Stimulated activated CD8-positive, alpha-beta memory T cell treated with anti-CD3 and anti-CD28 coated beads, Interleukin-15, amount 100 ng/mL, for 24 hours (primary cell): ENCODE measurements around the gene LRRC61.

Experiments
- DNase-seq: peaks from one replicate; pipeline ENCODE4 v3.0.0-alpha.2; 2020; ENCODE audit warnings: low read depth

The LRRC61 gene

GRCh38 chr7:150357270-150357669, 34.1 kb downstream of the LRRC61 start:
- peak; percentile 21 for DNase-seq

DNA sequence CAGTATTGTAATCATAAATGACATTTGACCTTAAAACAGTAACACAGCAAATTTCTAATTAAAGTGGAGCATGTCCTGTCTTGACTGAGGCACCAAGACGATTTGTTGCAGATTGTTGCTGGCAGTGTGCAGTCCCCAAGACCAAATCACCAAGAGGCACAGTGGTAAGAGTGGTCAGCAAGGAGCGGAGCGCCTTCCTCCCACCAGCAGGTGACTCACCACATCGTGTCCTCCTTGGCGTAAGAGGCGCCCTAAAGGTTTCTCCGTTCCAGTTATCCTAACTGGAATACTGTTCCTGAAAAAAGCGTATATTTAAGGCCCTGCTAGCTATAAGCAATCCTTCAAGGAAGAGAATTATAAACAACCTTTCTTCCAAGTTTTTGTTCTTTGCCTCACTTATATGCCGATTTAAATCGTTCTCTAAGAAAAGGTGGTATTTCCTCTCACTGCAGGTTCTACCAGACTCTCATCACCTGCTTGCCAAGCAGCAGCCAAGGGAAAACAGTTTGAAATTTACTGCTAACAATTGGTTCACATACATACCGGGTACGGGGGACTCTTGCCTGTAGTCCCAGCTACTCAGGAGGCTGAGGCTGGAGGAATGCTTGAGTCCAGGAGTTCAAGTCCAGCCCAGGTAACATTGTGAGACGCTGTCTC, 34.7 kb downstream of the LRRC61 start:
- DNase-seq: no peak

GRCh38 chr7:150358433-150358832, 35.3 kb downstream of the LRRC61 start:
- no peak for DNase-seq

GRCh38 chr7:150358988-150359621, 36.0 kb downstream of the LRRC61 start:
- DNase-seq: no peak

DNA sequence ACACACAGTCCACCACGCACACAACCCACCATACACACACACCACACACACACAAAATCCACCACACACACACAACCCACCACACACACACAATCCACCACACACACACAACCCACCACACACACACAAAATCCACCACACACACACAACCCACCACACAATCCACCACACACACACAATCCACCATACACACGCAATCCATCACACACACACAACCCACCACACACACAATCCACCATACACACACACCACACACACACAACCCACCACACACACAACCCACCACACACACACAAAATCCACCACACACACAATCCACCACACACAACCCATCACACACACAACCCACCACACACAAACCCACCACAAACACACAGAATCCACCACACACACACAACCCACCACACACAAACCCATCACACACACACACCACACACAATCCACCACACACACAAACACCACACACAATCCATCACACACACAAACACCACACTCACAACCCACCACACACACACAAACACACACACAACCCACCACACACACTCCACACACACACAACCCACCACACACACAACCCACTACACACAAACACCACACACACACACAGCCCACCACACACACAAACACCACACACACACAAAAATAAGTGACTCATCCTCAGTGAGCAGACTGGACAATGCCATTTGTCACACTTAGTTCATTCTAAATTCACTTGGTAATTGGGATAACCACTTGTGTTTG, 36.6 kb downstream of the LRRC61 start:
- DNase-seq: no peak

DNA sequence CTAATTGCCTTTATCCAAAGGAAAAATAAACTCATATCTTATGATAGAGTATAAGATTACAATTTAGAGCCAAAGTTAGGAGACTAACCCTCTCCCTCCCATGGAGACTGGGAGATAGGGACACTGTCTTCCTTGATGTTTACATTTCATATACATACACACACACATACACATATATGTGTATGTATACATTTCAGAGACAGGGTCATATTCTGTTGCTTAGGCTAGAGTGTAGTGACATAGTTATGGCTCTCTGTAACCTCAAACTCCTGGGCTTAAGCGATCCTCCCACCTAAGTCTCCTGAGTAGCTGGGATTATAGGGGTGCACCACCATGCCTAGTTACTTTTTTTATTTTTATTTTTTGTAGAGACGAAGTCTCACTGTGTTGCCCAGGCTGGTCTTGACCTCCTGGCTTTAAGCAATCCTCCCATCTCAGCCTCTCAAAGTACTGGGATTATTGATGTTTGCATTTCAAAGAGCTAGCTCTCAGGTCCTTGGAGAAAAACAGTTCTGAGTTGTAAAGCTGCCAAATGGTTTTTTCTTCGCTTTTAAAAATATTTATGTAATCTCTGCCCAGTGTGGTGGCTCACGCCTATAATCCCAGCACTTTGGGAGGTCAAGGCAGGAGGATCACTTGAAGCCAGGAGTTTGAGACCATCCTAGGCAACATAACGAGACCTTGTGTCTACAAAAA, 37.4 kb downstream of the LRRC61 start:
- DNase-seq: no peak

DNA sequence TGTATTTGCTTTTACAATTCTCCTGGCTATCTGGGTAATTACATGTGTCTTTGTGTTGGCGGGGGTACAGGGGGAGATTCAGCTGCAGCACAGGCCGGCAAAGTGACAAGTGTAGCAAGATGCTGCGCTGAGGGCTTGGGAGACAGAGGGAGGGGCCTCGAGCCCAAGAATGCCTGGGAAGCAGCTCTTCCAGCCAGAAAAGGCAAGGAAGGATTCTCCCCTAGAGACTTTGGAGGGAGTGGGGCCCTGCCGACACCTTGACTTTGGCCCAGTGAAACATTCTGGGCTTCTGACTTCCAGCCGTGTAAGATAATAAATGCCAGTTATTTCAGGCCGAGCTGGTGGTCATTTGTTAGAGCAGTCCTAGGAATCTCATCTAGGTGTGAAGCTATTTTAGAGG, 38.2 kb downstream of the LRRC61 start:
- DNase-seq: no peak

DNA sequence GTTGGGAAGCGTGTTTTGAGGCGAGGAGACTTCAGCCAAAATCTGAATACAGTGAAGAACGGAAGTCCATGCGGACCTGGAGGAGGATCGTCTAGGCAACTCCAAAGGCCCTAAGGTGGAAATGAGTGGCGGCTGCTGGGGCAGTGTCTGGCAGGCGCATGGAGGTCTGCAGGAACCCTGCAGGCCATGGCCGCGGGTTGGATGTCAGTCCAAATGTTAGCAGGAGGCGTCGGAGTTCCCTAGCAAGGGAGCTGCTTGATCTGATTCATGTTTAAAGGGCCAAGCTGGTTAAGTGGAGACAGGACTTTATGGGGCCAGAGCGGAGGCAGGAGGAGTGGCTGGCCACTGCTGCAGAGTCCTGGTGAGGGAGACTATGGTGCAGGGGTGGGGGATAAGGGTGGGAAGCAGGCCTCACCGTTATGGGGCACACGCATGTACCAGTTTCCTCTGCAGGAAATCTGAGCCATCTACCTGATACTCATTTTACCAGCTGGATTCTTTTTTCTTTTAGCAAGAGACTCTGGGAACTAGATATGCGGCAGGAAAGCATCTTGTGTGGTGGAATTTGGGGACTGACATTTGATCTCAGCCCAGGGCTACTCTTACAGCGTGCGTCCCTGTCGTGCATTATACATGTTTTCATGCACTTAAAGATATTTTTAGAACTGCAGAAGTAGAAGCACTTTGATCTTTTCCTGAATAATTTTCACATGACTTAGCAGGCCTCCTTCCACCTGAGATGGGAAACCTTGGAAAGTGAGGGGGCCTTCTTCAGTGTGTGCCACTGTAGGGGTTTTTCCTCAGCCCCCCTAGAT, 38.9 kb downstream of the LRRC61 start:
- no peak for DNase-seq

DNA sequence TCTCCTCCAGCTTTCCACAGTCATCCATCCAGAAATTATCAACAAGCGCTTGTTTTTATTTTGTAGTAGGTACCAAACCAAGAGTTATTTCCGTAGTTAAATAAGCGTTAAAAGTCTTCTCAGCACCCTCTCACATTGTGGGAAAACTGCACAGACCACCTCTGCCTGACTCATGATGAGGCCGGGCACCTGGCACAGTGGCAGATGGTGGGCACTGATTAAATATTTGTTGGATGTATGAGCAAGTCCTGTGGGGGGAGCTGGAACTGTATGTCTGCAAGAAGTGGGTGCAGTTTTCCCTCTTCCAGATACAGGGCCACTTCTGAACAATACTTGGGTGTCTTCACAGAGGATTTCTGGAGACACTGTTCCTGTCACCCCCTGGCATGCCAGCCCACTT, 40.2 kb downstream of the LRRC61 start:
- no peak for DNase-seq

GRCh38 chr7:150363872-150364271, 40.7 kb downstream of the LRRC61 start:
- no peak for DNase-seq

- DNase-seq: no peak
These were observed 42.0 kb downstream of the LRRC61 start for GRCh38 chr7:150365194-150365593.

GRCh38 chr7:150365673-150366398, 42.7 kb downstream of the LRRC61 start:
- no peak for DNase-seq

GRCh38 chr7:150367677-150368095, 44.5 kb downstream of the LRRC61 start:
- DNase-seq: no peak

GRCh38 chr7:150368096-150368883, 45.1 kb downstream of the LRRC61 start, which contains the start of gene REPIN1:
REPIN1 (plus strand) TSS chr7:150368822; CDS start chr7:150369712, 890 bp downstream.
- DNase-seq: peak; percentile 69

GRCh38 chr7:150368884-150369747, 46.0 kb downstream of the LRRC61 start:
- DNase-seq: peak; percentile 22

DNA sequence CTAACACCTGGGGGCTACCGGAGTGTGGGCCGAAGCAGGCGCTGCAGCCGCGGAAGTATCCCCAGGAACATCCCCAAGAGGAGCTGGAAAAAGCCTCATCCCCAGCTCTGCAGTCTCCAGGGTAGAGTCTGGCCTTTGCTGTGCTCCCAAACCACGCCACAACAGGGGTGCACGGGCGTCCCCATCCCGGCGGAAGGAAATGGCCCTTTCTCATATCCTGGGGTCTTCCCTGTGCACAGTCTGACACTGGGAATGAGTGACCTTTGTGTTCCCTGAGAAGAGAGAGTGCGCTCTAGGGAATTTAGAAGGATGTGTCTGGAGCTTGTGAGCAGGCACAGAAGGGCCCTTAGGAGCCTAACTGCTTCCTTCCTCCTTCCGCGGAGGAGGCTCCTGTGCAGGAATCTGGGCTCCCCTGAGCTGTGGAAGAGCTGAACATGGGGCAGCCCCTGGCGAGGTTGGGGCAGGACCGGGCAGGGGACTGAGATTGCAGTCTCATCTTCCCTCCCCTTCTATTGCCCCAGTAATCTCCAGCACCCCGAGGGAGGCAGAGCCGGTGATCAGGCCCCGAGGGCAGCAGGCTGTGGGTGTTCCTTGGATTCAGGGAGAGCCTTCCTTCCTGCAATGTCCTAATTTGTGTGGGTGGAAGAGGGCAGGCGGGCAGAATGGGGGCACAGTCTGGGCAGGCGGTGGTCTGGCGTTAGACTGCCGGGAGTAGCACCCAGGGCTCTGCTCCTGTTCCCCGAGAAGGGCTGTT, 46.8 kb downstream of the LRRC61 start:
- no peak for DNase-seq

- DNase-seq: no peak
These were observed 47.5 kb downstream of the LRRC61 start for GRCh38 chr7:150370612-150371071.
